ENCODE data around the gene UNC80. TPM values are rescaled to one million over a fixed set of nuclear protein-coding genes. Genes with fewer than 3 reads are reported as not detected.

Gene UNC80
- total RNA-seq (2014; rRNA removed; shearing (Covaris generic)), result not detected in 2 replicates

- Histone ChIP-seq H3K27me3 (replicated peaks) (peaks cover 3% of the 10 kb centered on the region; the same call in 1 of the 2 replicates), H3K4me1 (replicated peaks) (0 out of 2 replicates have a peak, but pooled peaks cover 4% of the 10 kb centered on the region), H3K27ac (no peak within 1 kb of the TSS), H3K36me3 (no peaks in the 10 kb centered on the region), H3K9me3 (replicated peaks) (no peaks in the 10 kb centered on the region), H3K4me3 (no peak within 1 kb of the TSS)
- DNase-seq (ENCODE audit: low read depth in 1 of 2, low spot score in 2 of 2), result peak; percentile 9 to 52
These were observed at the start of gene UNC80 for GRCh38 chr2:209771474-209772289. TSS of gene UNC80 (plus strand) at chr2:209771832. CDS start at chr2:209772073, 241 bp downstream.

- DNase-seq (ENCODE audit: low read depth in 1 of 2, low spot score in 2 of 2), result no peak
- no peak overlapping the region for H3K27ac ChIP-seq
- H3K36me3 ChIP-seq, result no peaks in the 10 kb centered on the region
- H3K4me3 ChIP-seq, result no peak overlapping the region
- H3K27me3 ChIP-seq (replicated peaks), result no peaks in the 10 kb centered on the region
- H3K9me3 ChIP-seq (replicated peaks), result no peaks in the 10 kb centered on the region
- no peaks in the 10 kb centered on the region for H3K4me1 ChIP-seq (replicated peaks)
These were observed 45.3 kb upstream of the UNC80 start for GRCh38 chr2:209726311-209726710.

- H3K4me1 ChIP-seq (replicated peaks), result no peaks in the 10 kb centered on the region
- DNase-seq (ENCODE audit: low read depth in 1 of 2, low spot score in 2 of 2), result no peak
- H3K36me3 ChIP-seq, result no peaks in the 10 kb centered on the region
- no peaks in the 10 kb centered on the region for H3K27me3 ChIP-seq (replicated peaks)
- H3K4me3 ChIP-seq, result no peak overlapping the region
- H3K27ac ChIP-seq, result no peak overlapping the region
- H3K9me3 ChIP-seq (replicated peaks), result no peaks in the 10 kb centered on the region
These were observed 44.6 kb upstream of the UNC80 start for GRCh38 chr2:209727077-209727476.

GRCh38 chr2:209734805-209735204 is 36.8 kb upstream of the UNC80 start:
- H3K4me3 ChIP-seq, result no peak overlapping the region
- DNase-seq (ENCODE audit: low read depth in 1 of 2, low spot score in 2 of 2), result no peak
- no peaks in the 10 kb centered on the region for H3K36me3 ChIP-seq
- no peaks in the 10 kb centered on the region for H3K9me3 ChIP-seq (replicated peaks)
- no peak overlapping the region for H3K27ac ChIP-seq
- H3K27me3 ChIP-seq (replicated peaks), result no peaks in the 10 kb centered on the region
- no peaks in the 10 kb centered on the region for H3K4me1 ChIP-seq (replicated peaks)

- H3K4me3 ChIP-seq, result no peak overlapping the region
- H3K36me3 ChIP-seq, result no peaks in the 10 kb centered on the region
- H3K4me1 ChIP-seq (replicated peaks), result no peaks in the 10 kb centered on the region
- no peak overlapping the region for H3K27ac ChIP-seq
- H3K27me3 ChIP-seq (replicated peaks), result no peaks in the 10 kb centered on the region
- no peaks in the 10 kb centered on the region for H3K9me3 ChIP-seq (replicated peaks)
- DNase-seq (ENCODE audit: low read depth in 1 of 2, low spot score in 2 of 2), result no peak
These were observed 29.7 kb upstream of the UNC80 start for GRCh38 chr2:209741953-209742352.

GRCh38 chr2:209753020-209753419 is 18.6 kb upstream of the UNC80 start:
- no peak for DNase-seq (ENCODE audit: low read depth in 1 of 2, low spot score in 2 of 2)
- Histone ChIP-seq H3K9me3 (replicated peaks) (no peaks in the 10 kb centered on the region), H3K4me1 (replicated peaks) (no peaks in the 10 kb centered on the region), H3K4me3 (no peak overlapping the region), H3K27ac (no peak overlapping the region), H3K27me3 (replicated peaks) (no peaks in the 10 kb centered on the region), H3K36me3 (no peaks in the 10 kb centered on the region)

- Histone ChIP-seq H3K27ac (no peak overlapping the region), H3K27me3 (replicated peaks) (no peaks in the 10 kb centered on the region), H3K4me1 (replicated peaks) (no peaks in the 10 kb centered on the region), H3K4me3 (no peak overlapping the region), H3K36me3 (no peaks in the 10 kb centered on the region), H3K9me3 (replicated peaks) (no peaks in the 10 kb centered on the region)
- DNase-seq (ENCODE audit: low read depth in 1 of 2, low spot score in 2 of 2), result no peak
These were observed 14.5 kb upstream of the UNC80 start for GRCh38 chr2:209757163-209757562.

GRCh38 chr2:209761566-209761965 is 10.1 kb upstream of the UNC80 start:
- H3K4me3 ChIP-seq, result no peak overlapping the region
- no peaks in the 10 kb centered on the region for H3K9me3 ChIP-seq (replicated peaks)
- H3K4me1 ChIP-seq (replicated peaks), result no peaks in the 10 kb centered on the region
- H3K27me3 ChIP-seq (replicated peaks), result no peaks in the 10 kb centered on the region
- DNase-seq (ENCODE audit: low read depth in 1 of 2, low spot score in 2 of 2), result no peak
- H3K36me3 ChIP-seq, result no peaks in the 10 kb centered on the region
- H3K27ac ChIP-seq, result no peak overlapping the region

- no peak for DNase-seq (ENCODE audit: low read depth in 1 of 2, low spot score in 2 of 2)
- Histone ChIP-seq H3K4me1 (replicated peaks) (no peaks in the 10 kb centered on the region), H3K27me3 (replicated peaks) (no peaks in the 10 kb centered on the region), H3K27ac (no peak overlapping the region), H3K4me3 (no peak overlapping the region), H3K9me3 (replicated peaks) (no peaks in the 10 kb centered on the region), H3K36me3 (no peaks in the 10 kb centered on the region)
These were observed 9.1 kb upstream of the UNC80 start for GRCh38 chr2:209762563-209762962.

GRCh38 chr2:209763106-209763505 is 8.5 kb upstream of the UNC80 start:
- no peaks in the 10 kb centered on the region for H3K27me3 ChIP-seq (replicated peaks)
- no peaks in the 10 kb centered on the region for H3K9me3 ChIP-seq (replicated peaks)
- no peaks in the 10 kb centered on the region for H3K4me1 ChIP-seq (replicated peaks)
- no peaks in the 10 kb centered on the region for H3K36me3 ChIP-seq
- H3K27ac ChIP-seq, result no peak overlapping the region
- no peak for DNase-seq (ENCODE audit: low read depth in 1 of 2, low spot score in 2 of 2)
- no peak overlapping the region for H3K4me3 ChIP-seq

- no peaks in the 10 kb centered on the region for H3K27me3 ChIP-seq (replicated peaks)
- no peak overlapping the region for H3K27ac ChIP-seq
- H3K9me3 ChIP-seq (replicated peaks), result no peaks in the 10 kb centered on the region
- no peak for DNase-seq (ENCODE audit: low read depth in 1 of 2, low spot score in 2 of 2)
- 0 out of 2 replicates have a peak, but pooled peaks cover 3% of the 10 kb centered on the region for H3K4me1 ChIP-seq (replicated peaks)
- no peak overlapping the region for H3K4me3 ChIP-seq
- no peaks in the 10 kb centered on the region for H3K36me3 ChIP-seq
These were observed 5.0 kb upstream of the UNC80 start for GRCh38 chr2:209766613-209767012.

GRCh38 chr2:209767316-209767715 is 4.3 kb upstream of the UNC80 start:
- H3K4me3 ChIP-seq, result no peak overlapping the region
- 0 out of 2 replicates have a peak, but pooled peaks cover 4% of the 10 kb centered on the region for H3K4me1 ChIP-seq (replicated peaks)
- H3K27ac ChIP-seq, result no peak overlapping the region
- no peaks in the 10 kb centered on the region for H3K36me3 ChIP-seq
- H3K27me3 ChIP-seq (replicated peaks), result no peaks in the 10 kb centered on the region
- no peaks in the 10 kb centered on the region for H3K9me3 ChIP-seq (replicated peaks)
- DNase-seq (ENCODE audit: low read depth in 1 of 2, low spot score in 2 of 2), result no peak

GRCh38 chr2:209768557-209768956 is 3.1 kb upstream of the UNC80 start:
- no peak for DNase-seq (ENCODE audit: low read depth in 1 of 2, low spot score in 2 of 2)
- no peak overlapping the region for H3K27ac ChIP-seq
- H3K4me3 ChIP-seq, result no peak overlapping the region
- H3K9me3 ChIP-seq (replicated peaks), result no peaks in the 10 kb centered on the region
- 0 out of 2 replicates have a peak, but pooled peaks cover 3% of the 10 kb centered on the region for H3K27me3 ChIP-seq (replicated peaks)
- H3K4me1 ChIP-seq (replicated peaks), result 0 out of 2 replicates have a peak, but pooled peaks cover 4% of the 10 kb centered on the region
- H3K36me3 ChIP-seq, result no peaks in the 10 kb centered on the region

- H3K4me1 ChIP-seq (replicated peaks), result 0 out of 2 replicates have a peak, but pooled peaks cover 4% of the 10 kb centered on the region
- peaks cover 3% of the 10 kb centered on the region; the same call in 1 of the 2 replicates for H3K27me3 ChIP-seq (replicated peaks)
- H3K4me3 ChIP-seq, result no peak overlapping the region
- DNase-seq (ENCODE audit: low read depth in 1 of 2, low spot score in 2 of 2), result no peak
- H3K9me3 ChIP-seq (replicated peaks), result no peaks in the 10 kb centered on the region
- no peak overlapping the region for H3K27ac ChIP-seq
- no peaks in the 10 kb centered on the region for H3K36me3 ChIP-seq
These were observed 656 bp downstream of the UNC80 start for GRCh38 chr2:209772290-209772685.
